Vagina (tissue), 2 donors: ENCODE results near the gene ZFP69B.

Experiments used
- CTCF ChIP-seq, 3 experiments: fragments of 450-650 bp in 2 of 3; fragments of 200-600 bp in 1 of 3; sonication (generic) in 1 of 3; IDR thresholded peaks; one replicate each; pipeline ENCODE4 v1.5.1; 2017 to 2019; ENCODE audit warnings: antibody characterized with exemption in 3 of 3, mild to moderate bottlenecking in 2 of 3, moderate library complexity in 2 of 3
- POLR2AphosphoS5 ChIP-seq, 2 donors: sonication (generic); formaldehyde crosslinking; IDR thresholded peaks; one replicate each; pipeline ENCODE4 v1.9.0; 2017; ENCODE audit warnings: antibody characterized with exemption in 2 of 2, mild to moderate bottlenecking in 2 of 2, low read depth in 1 of 2; ENCODE audit not compliant: insufficient read depth in 1 of 2

GRCh38 chr1:40405812-40406211, 44.5 kb upstream of the ZFP69B start:
- TF ChIP-seq CTCF (IDR thresholded peaks at IDR 0.05): no peak
- no peak for TF ChIP-seq POLR2AphosphoS5 (IDR thresholded peaks at IDR 0.05; ENCODE audit: insufficient read depth in 1 of 2, low read depth in 1 of 2)
